ENCODE data around the gene ROBO4. TPM values are rescaled to one million over a fixed set of nuclear protein-coding genes. Genes with fewer than 3 reads are reported as not detected.

ROBO4 gene
- polyA plus RNA-seq, 2 of the 4 experiments (the other 2 are of a cell fraction) = not detected

DNA sequence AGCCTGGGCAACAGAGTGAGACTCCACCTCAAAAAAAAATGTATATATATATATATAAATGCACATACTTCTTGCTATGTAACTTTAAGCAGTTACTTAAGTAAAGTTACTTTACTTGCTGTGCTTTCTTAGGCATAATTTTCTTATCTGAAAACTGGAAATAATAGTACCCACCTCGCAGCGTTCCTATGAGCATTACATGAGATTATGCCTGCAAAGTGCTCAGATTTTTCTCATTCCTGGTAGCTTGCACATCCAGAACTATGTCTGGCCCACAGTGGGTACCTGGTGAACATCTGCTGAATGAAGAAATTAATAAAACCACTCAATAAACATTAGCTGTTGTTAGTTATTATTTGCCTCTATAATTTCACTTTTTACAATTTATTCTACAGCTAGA, 38.5 kb downstream of the ROBO4 start (continued):
- TF ChIP-seq HDAC2 (IDR thresholded peaks at IDR 0.05) = no peak
- TF ChIP-seq ZNF302 (CRISPR knock-in tag; IDR thresholded peaks at IDR 0.05) = no peak
- TF ChIP-seq, protein P1, sequence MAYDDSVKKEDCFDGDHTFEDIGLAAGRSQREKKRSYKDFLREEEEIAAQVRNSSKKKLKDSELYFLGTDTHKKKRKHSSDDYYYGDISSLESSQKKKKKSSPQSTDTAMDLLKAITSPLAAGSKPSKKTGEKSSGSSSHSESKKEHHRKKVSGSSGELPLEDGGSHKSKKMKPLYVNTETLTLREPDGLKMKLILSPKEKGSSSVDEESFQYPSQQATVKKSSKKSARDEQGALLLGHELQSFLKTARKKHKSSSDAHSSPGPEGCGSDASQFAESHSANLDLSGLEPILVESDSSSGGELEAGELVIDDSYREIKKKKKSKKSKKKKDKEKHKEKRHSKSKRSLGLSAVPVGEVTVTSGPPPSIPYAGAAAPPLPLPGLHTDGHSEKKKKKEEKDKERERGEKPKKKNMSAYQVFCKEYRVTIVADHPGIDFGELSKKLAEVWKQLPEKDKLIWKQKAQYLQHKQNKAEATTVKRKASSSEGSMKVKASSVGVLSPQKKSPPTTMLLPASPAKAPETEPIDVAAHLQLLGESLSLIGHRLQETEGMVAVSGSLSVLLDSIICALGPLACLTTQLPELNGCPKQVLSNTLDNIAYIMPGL (CRISPR knock-in tag; IDR thresholded peaks at IDR 0.05; ENCODE audit: borderline replicate concordance) = no peak
- TF ChIP-seq MAX (IDR thresholded peaks at IDR 0.05) = no peak
- no peak for TF ChIP-seq CBX8 (IDR thresholded peaks at IDR 0.05)

DNA sequence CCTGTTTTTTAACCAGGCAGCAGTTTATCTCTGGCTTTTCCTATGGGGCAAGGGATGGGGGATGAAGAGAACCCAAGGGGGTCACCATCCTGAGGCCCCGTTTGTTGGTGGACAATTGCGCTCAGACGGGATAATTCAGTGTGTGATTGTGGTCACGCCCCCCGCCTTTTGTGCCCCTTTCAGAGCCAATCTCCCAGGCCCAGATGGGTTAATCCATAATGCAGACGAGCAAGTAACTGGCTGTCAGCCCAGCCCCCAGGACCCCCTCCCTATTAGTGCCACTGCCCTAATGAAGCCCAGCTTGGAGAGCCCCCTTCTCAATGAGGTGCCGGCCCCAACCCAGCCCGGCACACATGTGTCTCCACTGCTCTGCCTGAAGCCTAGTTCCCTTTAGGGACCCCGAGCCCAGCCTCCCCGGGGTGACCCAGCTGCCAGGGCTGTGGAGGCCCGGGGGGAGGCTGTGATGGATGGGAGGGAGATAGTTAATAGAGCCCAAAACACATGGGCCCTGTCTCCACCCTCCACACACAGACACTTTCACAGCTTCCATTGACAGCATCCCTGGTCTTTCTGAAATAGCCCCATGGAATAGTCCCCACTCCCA, 51.5 kb downstream of the ROBO4 start:
- Histone ChIP-seq H3K9me3 (no peaks in the 10 kb centered on the region), H3K4me2 (no peak overlapping the region), H3K4me3 (no peak overlapping the region), H3K4me1 (no peaks in the 10 kb centered on the region), H3K27ac (no peak overlapping the region)
- ChIA-PET POLR2A (no interaction called here), CTCF (interaction anchor here (0.7 to 1.7 kb wide), 5 partner anchors 8 to 177 kb away, joined by 3 to 10 read pairs (median 6); no protein-coding TSS in a partner anchor)
- 71% methylated on average over 4 of the region's 11 CpGs for WGBS (ENCODE audit: missing lambda C conversion rate)
- no peak for ATAC-seq
- TF ChIP-seq CBX8 (IDR thresholded peaks at IDR 0.05) (no peak), REST (IDR thresholded peaks at IDR 0.05) (no peak), ZNF302 (CRISPR knock-in tag; IDR thresholded peaks at IDR 0.05) (no peak), MYC (IDR thresholded peaks at IDR 0.05; ENCODE audit: borderline replicate concordance, low read length) (no peak), CBX2 (IDR thresholded peaks at IDR 0.05; ENCODE audit: borderline replicate concordance, low read depth) (no peak), CEBPB (IDR thresholded peaks at IDR 0.05) (no peak), MAZ (IDR thresholded peaks at IDR 0.05; ENCODE audit: borderline replicate concordance, low read depth, low read length) (no peak), RNF2 (IDR thresholded peaks at IDR 0.05; ENCODE audit: borderline replicate concordance, low read depth) (no peak), MAX (IDR thresholded peaks at IDR 0.05) (no peak), CHD4 (IDR thresholded peaks at IDR 0.05; ENCODE audit: borderline replicate concordance) (no peak), FOSB (CRISPR knock-in tag; IDR thresholded peaks at IDR 0.05) (no peak), TP53 (CRISPR knock-in tag; IDR thresholded peaks at IDR 0.05) (no peak)
- FAIRE-seq = no peak
- DNase-seq (ENCODE audit: low read depth in 1 of 2, low spot score in 1 of 2) = no peak

DNA sequence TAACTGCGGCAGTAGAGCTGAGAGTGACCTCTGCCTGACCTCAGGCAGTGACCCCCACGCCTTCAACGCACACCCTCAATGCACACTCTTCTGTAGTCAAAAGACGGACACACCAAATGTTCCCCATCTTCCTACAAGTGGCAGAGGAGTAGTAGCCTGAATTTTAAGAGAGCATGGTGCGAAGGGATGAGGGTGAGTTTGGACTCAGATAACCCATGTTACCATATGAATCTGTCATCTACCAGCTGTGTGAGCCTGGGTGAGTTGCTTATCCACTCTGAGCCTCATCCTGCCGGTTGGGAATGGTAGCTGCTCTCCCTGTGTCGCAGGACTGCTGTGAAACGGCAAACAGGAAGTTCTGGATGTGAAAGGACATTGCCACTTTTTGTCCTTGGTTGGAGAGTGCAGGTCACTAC, 53.0 kb downstream of the ROBO4 start:
- Histone ChIP-seq H3K4me3 (no peak overlapping the region), H3K4me1 (no peaks in the 10 kb centered on the region), H3K4me2 (no peak overlapping the region), H3K9me3 (no peaks in the 10 kb centered on the region; the same call in 2 of the 3 replicates), H3K27ac (no peak overlapping the region)
- ChIA-PET CTCF (interaction anchor here (0.7 to 2.9 kb wide), 6 partner anchors 15 to 201 kb away, joined by 3 to 22 read pairs (median 3); partner anchors contain the start of gene ROBO3), POLR2A (no interaction called here)
- FAIRE-seq = no peak
- WGBS (ENCODE audit: missing lambda C conversion rate) = 17% methylated on average over 6 of the region's 8 CpGs
- peak; percentile 15 to 34; a peak in 3 of 6 replicates for ATAC-seq
- TF ChIP-seq SMC3 (IDR thresholded peaks at IDR 0.05) (no peak), NFE2L2 (conservative IDR thresholded peaks at IDR 0.05; ENCODE audit: low read length) (no peak), EHF (CRISPR knock-in tag; IDR thresholded peaks at IDR 0.05) (no peak), RNF2 (IDR thresholded peaks at IDR 0.05; ENCODE audit: borderline replicate concordance, low read depth) (no peak), NR3C1 (IDR thresholded peaks at IDR 0.05) (no peak), FOSB (CRISPR knock-in tag; IDR thresholded peaks at IDR 0.05) (no peak), RARB (CRISPR knock-in tag; IDR thresholded peaks at IDR 0.05) (no peak), JUN (IDR thresholded peaks at IDR 0.05) (no peak), ZSCAN20 (CRISPR knock-in tag; IDR thresholded peaks at IDR 0.05) (no peak)
- TF ChIP-seq, protein P2, sequence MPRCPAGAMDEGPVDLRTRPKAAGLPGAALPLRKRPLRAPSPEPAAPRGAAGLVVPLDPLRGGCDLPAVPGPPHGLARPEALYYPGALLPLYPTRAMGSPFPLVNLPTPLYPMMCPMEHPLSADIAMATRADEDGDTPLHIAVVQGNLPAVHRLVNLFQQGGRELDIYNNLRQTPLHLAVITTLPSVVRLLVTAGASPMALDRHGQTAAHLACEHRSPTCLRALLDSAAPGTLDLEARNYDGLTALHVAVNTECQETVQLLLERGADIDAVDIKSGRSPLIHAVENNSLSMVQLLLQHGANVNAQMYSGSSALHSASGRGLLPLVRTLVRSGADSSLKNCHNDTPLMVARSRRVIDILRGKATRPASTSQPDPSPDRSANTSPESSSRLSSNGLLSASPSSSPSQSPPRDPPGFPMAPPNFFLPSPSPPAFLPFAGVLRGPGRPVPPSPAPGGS (IDR thresholded peaks at IDR 0.05) = no peak
- DNase-seq (ENCODE audit: low read depth in 1 of 2, low spot score in 1 of 2) = no peak
